HK-2 (cell line): ENCODE measurements around the gene RFT1.
"Not testable (repeated sequence)": the region's sequence is repeated elsewhere in the genome, so short reads cannot be mapped to it uniquely, and the experiment has no call there.

Experiments used
- DNase-seq: peaks from one replicate; pipeline ENCODE4 v3.0.0-alpha.2; 2018; ENCODE audit not compliant: unreplicated experiment

RFT1 gene

DNA sequence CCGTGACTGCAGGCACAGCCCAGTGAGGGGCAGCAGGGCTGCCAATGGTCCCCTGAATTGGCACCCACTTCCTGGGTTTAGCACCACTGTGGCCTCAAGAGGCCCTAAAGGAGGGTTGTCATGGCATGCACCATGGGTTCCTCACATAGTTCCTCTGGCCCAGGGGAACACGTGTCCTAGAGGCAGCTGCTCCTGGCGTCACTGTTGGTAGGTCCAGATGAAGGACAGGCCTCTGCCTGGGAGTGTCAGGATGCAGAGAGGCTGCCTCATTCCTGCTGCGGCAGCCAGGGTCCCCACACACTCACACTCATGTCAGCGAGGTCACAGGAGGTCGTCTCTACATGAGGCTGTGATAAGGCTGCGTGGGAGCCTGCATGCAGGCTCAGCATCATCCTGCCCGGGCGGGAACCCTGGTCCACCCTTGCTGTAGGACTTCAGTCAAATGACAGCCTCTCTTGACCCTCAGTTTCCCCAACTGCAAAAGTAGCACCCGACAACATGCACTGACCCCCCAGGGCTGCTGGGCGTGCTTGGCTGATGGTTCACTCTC is 58.3 kb downstream of the RFT1 start:
- no peak for DNase-seq

DNA sequence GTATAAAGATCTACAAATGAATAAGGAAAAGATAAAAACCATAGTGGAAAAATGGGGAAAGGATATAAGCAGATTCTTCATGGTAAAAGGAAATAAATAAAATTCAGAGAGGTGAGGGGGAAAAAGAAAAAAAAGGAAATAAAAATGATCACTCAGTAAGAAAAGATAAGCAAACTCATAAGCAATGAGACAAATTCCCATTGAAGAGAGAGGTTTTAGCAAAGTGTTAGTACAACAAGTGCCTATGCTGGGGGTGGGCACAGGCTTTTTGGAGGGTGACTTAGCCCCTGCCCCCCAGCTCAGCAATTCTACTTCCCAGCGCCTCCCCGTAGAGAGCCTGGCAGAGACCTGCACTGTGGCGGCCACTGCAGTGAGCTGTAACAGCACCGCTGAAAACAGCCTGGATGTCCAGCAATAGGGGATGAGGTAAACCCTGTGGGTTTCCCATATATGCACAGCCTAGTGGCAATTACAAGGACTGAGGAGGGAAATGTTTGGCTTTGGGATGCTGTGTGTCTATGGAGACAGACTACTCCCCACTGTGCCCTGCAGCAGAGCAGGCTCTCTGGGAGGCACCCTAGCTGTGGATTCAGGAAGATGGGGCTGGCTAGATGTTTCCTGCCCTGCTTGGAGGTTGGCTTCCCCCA is 60.7 kb downstream of the RFT1 start:
- DNase-seq = no peak

DNA sequence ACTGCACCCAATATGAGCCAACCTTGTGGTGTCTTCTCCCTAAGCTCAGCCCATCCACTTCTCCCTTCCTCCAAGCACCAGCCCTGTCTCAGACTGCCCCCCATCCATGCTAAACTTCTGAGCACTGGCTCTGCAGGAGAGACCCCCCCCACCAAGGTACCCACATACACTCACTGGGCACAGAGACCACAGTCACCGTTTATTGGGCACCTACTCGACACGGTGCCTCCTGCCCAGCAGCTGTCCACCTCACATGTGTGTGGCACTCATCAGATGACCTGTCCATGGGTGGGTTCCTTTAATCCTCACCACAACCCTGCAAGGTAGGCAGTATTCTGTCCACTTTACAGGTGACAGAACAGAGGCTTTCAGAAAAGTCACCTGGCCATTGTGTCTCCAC is 62.1 kb downstream of the RFT1 start:
- DNase-seq = no peak

DNA sequence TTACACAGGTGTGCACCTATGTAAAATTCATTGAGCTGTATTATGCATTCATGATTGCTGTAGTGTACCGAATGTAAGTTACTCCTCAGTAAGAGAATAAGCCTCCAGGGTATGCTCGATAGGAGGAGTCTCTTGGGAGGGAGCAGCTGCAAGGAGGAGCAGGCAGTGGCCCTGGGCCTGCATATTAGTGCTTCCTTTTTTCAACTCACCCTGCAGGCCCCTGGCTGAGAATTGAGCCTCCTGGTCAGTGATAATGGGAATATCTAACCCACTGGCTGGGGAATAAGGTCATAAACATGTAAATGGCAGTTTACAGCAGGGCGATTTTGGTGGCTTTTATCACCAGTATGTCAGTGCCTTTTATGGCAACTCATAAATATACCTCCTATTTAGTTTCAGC is 62.7 kb downstream of the RFT1 start:
- DNase-seq = no peak

DNA sequence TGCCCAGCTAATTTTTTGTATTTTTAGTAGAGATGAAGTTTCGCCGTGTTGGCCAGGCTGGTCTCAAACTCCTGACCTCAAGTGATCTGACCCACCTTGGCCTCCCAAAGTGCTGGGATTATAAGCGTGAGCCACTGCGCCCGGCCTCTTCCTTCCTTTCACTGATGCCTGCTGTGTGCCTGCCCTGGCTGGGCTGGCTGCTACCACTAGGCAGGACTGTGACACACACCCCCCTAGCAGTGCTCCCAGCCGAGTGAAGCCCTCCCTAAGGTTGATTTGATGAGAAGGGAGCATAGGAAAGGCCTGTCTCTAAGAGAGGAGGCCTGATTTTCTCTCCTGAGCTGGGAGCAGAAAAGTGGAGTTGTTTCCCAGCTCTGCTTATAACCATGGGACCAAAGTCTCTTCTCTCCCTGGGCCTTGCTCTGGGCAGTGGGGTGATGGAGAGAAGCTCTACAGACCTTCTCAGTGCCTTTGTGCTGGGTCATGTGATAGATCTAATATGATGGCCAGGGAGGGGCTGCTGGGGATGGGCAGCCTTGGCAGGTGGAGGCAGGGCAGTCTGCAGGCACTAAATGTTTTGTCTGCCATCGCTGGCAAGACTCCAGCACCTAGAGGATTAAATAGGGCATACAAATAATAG is 64.3 kb downstream of the RFT1 start:
- DNase-seq = no peak

DNA sequence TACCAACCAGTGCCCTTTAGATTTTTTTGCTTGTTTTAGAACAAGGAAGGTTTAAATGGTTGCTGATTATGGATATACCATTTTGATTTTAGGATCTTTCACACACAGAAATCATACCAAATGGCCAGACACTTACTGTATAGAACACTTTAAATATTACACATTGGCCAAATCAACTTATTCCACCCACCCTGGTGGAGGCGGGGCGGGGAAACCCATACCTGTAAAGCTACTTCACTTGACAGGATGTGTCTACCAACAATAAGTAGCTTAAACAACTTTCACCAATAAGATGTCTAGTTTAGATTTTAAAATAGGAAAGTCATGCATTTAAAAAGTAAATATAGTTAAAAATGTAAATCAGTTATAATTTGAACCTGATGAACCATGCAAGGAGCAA is 67.3 kb downstream of the RFT1 start:
- DNase-seq = no peak

DNA sequence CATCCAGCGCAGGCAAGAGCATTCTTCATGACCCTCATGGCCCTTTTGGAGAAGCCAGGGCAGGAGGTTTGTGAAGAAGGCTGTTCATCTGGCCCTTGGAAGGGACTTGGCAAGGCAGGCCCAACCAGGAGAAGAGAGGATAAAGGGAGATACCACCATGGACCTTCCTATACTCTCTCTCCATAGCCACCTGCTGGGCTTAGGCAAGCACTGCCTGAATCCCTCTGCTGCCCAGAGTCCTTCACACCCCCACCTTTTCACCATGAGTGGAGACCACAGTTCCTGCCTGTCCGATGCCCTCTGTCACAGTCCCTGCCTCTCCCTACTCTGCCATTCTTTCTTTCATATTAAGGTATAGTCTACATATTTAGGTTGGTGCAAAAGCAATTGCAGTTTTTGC is 73.8 kb downstream of the RFT1 start:
- no peak for DNase-seq

DNA sequence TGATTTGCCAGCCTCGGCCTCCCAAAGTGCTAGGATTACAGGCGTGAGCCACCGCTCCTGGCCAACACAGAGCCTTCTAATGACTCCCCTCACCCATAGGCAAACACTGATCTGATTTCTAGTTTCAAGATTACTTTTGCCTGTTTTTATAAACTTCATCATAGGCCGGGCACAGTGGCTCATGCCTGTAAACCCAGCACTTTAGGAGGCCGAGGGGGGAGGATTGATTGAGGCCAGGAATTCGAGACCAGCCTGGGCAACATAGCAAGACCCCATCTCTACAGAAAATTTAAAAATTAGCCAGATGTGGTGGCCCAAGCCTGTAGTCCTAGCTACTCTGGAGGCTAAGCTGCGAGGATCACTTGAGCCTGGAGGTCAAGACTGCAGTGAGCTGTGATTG is 76.0 kb downstream of the RFT1 start:
- DNase-seq = not testable (repeated sequence)

DNA sequence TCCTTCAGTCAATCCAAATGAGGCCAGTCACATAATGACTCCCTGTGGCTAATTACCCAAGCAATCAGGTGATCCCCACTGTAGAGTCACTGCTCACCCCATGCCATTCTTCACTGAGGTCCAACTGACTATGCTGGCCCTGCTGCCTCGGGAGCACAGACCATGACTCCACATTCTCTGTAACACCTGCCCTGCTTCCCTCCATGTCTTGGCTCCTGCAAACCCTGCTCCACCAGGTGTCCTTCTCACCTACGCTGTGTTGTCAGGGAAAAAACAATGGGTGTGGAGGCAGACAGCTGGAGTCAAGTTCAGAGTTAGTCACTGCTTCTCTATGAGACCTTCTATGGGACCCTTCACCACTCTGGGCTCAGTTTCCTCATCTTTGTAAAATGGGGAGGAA is 78.3 kb downstream of the RFT1 start:
- DNase-seq = no peak

DNA sequence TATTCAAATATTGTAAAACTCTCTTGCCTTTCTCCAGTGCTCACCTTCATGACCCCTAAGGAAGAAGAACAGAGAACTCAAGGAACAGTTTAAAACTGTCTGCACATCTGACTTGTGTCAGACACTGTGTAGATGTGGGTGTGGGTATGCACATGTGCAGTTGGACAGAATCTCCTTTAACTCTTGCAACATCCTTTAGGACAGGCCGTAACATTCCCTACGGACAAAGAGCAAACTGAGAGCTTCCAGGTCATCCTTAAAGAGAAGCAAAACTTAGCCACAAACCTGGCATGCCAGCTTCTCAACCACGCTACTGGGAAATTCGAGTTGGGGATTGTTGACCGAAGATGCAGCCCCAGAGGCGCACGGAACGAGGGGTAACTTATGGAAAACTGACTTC is 80.2 kb downstream of the RFT1 start:
- DNase-seq = no peak

DNA sequence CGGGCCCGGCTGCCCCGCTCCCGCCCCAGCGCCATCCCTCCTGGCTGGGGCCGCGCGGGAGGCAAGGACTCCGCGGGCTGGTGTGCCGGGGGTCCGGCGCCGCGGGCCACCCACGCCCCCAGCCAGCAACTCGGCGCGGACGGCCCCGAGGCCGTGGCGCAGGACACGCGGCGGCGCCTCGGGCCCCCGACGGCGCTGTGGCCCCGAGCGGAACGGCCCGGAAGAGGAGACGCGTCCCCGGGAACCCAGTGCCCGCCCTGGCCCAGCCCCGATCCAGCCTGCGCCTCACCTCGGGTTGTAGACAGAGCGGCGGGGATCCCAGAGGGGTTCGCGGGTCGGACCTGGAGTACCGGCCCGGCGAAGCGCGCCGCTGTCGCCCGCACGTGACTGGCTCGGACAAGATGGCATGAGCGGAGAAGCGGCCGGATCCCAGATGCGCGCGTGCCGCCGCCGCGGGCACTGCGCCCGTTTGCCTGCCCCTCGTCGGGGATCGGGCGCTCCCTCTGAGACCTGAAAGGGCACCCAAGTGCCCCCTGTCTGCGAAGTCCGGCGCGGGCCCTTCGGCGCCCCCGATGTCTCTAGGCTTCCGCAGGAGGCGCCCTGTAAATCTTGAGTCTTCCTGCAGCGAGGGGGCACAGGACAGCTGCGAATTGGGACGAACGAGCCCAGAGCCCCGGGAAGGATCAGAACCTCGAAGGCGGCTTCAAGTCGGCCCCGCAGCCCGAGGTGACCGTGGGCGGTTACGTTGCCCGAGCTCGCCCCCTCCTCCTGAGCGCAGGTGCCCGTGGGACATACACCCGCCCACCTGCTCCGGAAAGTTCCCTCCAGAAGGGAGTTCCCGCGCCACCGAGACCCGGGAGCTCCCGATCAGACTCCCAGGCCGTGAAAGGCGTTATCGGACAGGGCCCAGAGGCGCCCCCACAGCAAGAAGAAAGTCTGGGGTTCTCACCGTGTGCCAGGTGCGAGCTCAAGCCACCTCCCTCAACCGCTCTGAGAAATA is 83.8 kb downstream of the RFT1 start:
- DNase-seq = peak; percentile 63

DNA sequence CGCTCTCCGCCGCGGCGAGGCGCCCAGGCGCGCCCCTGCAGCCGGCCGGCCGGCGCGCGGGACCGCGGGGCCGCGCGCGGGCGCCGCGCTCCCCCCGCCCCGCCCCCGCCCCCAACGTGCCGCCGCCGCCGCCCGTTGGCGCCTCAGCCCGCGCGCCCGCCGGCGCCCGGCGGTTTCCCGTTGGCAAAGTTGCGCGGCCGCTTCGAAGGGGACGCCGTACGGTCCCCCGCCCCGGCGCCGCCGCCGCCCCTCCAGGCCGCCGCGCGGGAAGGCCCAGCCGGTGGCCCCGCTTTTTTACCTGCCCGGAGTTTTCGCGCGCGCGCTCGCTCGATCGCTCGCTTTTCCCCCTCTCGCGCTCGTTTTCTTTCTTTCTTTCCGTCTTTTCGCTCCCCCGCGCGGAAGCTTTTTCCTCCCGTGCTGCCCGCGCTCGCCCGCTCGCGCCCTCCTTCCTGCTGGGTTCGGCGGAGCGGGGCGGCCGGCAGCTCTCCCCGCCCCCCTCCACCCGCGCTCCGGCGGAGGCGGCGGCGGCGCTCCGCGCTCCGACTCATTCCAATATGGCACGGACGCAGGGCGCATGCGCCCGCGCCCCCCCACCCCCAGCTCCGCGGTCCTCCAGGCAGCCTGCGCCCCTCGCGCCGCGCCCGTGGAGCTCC is 84.6 kb downstream of the RFT1 start, which contains the start of gene SFMBT1:
SFMBT1 (minus strand) TSS at position 556 of the 653 bp plus-strand sequence. CDS start 76,945 bp downstream, outside the sequence.
- peak; percentile 72 for DNase-seq

DNA sequence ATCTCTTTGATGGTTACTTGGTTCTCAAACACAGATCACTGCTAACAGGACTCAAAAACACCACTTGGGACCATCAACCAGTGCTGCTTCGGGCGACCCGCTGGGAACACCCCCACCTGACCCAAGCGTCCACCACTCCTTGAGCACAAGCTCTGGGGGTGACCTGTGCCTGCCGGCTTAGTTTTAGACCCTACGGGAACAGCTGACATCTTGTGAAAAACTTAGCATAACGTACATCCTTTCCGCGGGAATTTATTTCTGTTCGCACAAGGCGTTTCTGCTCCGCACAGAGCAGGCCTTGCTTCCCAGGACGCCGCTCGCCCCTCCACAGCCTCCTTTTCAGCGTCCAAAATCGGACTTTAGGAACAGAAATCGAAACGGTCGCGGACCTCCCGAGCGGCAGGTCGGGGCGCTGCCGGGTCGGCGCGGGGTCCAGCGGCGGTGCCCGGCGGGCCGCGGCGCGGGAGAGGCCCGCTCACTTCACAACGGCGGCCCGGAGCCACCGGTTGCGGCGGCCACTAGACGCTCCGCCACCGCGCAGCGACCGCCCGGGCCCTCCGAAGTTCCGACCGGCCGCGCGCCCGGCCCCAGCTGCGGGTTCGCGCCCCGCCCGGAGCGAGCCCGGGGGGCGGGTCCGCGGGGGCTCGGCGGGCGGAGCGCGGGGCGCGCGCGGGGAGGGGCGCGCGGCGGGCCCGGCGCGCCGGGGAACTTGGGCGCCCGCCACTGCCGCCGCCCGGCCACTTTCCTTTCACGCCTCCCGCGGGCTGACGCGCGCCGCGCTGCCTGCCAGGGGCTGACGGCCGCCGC is 85.3 kb downstream of the RFT1 start:
- peak; percentile 34 for DNase-seq

DNA sequence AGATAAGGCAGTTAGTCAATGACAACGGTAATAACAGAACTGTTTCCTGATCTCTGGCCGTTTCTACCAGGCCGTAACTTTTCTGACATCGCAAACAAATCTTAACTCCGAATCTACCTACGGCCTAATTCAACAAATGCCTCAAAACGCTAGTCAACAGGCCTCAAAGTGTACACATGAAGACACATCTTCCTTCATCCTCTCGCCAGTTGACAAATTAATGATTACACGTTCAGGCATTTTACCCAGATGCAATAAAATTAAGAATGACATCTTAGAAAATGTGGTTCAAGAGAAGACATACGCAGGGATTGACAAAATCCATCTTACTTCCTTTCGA is 85.9 kb downstream of the RFT1 start:
- no peak for DNase-seq

DNA sequence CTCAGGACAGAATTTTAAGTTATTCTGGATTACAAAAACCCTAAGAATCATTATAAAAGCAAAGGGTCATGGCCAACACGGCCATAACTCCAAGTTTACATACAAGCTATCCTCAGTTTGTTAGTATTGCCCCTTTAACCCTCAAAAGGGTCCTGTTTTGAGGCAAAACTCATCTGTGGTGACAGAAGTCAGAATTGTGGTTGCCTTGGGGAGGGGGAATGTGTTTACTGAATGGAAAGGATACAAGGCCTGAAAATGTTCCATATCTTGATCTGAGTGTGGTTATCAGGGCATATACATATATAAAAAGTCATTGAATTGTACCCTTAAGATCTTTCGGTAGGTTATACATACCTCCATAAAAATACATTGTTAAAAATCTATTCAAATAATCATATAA is 86.5 kb downstream of the RFT1 start:
- DNase-seq = no peak

DNA sequence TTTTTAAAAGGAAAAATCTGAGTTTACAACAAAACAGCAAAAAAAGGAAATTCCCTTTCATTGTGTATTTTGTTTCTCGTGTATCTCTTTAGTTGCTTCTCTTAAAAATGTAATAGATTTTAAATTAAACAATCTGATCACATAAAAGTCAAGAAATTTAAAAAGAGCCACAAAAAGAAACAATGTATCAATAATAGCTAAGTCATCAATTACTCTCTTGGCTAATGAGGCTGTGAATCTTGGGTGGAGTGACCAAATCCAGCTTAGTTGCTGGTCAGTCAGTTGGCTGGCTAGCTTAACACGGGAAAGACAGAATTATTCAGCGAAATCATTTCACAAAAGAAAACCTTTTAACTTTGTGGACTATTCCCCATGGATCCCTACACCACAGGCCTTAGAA is 87.6 kb downstream of the RFT1 start:
- no peak for DNase-seq

DNA sequence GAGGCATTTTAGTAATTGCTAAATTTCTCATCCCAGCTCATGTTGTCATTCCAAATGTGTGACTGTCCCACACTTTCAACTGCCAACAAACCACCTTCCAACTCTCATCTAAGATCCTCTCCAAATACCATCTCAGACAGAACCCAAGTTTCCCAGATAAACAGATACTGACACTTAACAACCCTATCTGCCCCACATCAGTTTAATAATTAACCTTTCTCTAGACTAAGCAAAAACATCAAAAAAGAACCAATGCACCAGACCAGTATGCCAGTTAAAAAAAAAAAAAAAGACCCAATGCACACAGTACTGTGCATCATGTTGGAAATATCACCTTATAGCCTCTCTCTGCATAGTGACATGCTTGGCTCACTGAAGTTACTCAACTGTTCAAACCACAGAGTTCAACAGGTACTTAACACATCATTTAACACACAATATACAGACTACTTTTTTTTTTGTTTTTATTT is 89.8 kb downstream of the RFT1 start:
- no peak for DNase-seq

DNA sequence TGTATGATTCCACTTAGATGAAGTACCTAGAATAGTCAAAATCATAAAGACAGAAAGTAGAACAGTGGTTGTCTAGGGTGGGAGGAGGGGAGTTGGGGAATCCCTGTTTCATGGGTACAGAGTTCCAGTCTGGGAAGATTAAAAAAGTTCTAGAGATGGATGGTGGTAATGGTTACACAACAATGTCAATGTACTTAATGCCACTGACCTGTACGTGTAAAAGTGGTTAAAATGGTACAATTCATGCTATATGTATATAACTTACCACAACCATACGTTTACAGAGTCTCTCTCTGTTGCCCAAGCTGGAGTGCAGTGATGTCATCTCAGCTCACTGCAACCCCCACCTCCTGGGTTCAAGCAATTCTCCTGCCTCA is 90.9 kb downstream of the RFT1 start:
- DNase-seq = no peak

DNA sequence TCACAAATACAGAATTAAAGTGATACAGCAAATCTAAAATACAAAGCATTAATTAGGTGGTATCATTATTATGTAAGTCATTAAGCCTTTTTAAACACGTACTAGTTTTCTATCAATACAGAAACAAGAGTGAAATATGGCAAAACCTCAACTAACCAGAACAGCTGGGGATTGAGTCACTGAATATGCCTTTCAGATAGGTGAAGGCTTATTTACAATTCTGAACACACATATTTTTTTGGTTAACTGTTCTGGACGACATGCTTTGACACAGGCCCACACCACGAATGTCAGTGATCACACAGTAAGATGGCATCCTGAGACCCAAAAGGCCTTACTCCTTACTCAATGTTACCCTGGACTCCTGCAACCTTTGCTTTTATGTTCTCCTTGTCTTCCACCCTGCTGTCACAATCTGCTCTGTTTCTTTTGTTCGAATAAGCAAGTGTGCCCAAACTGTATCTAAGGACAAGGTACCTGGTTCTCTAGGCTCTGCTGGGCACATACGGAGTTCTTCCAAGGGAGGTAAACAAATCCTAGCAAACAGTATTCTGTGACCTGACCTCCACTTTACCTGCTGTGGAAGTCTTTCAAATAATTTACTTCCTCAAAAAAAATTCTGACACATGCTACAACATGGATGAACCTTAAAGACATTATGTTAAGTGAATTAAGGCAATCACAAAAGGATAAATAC is 91.4 kb downstream of the RFT1 start:
- DNase-seq = no peak
